Smooth muscle cell (in vitro differentiated cells): ENCODE results near the gene RFX4. TPM values are rescaled to one million over a fixed set of nuclear protein-coding genes. Genes with fewer than 3 reads are reported as not detected.

Experiments used
- DNase-seq: peaks from one replicate; lab custom pipeline; 2025; ENCODE audit not compliant: unreplicated experiment; lab: John Stamatoyannopoulos, UW
- H2AFZ ChIP-seq: fragments of 200-600 bp; sonication (generic); 2 replicates; pipeline ENCODE4 v1.6.0; 2016; ENCODE audit warnings: antibody characterized with exemption, low read depth, mild to moderate bottlenecking
- H3F3A ChIP-seq: fragments of 200-600 bp; sonication (generic); 2 replicates; pipeline ENCODE4 v1.6.0; 2017; ENCODE audit warnings: antibody characterized with exemption, low read depth
- H3K27ac ChIP-seq: fragments of 200-600 bp; sonication (generic); 2 replicates; pipeline ENCODE4 v1.5.1; 2016; ENCODE audit warnings: low read depth, mild to moderate bottlenecking
- H3K27me3 ChIP-seq: fragments of 200-600 bp; sonication (generic); 2 replicates; pipeline ENCODE4 v1.6.1; 2016; ENCODE audit warnings: low read depth, mild to moderate bottlenecking
- H3K36me3 ChIP-seq: fragments of 200-600 bp; sonication (generic); 2 replicates; pipeline ENCODE4 v1.5.1; 2016; ENCODE audit warnings: low read depth
- H3K4me1 ChIP-seq: fragments of 200-600 bp; sonication (generic); 2 replicates; pipeline ENCODE4 v1.5.1; 2016; ENCODE audit warnings: low read depth
- H3K4me2 ChIP-seq: fragments of 200-600 bp; sonication (generic); 2 replicates; pipeline ENCODE4 v1.6.0; 2016; ENCODE audit warnings: mild to moderate bottlenecking
- H3K4me3 ChIP-seq: fragments of 200-600 bp; sonication (generic); 2 replicates; pipeline ENCODE4 v1.5.1; 2016; ENCODE audit warnings: mild to moderate bottlenecking
- H3K79me2 ChIP-seq: fragments of 200-600 bp; sonication (generic); 2 replicates; pipeline ENCODE4 v1.6.0; 2016; ENCODE audit warnings: low read depth, mild to moderate bottlenecking
- H3K9ac ChIP-seq: fragments of 200-600 bp; sonication (generic); 2 replicates; pipeline ENCODE4 v1.6.0; 2016; ENCODE audit warnings: low read depth
- H3K9me3 ChIP-seq: fragments of 200-600 bp; sonication (generic); replicated peaks from 2 replicates; pipeline ENCODE4 v1.5.1; 2016; ENCODE audit warnings: low read depth
- H4K20me1 ChIP-seq: fragments of 200-600 bp; sonication (generic); 2 replicates; pipeline ENCODE4 v1.6.0; 2016; ENCODE audit warnings: low read depth
- WGBS: methylation state at CpG from one replicate; pipeline ENCODE4 v1.1.7; 2016; ENCODE audit warnings: low lambda C conversion rate; 5-methylcytosine and 5-hydroxymethylcytosine counted together
- polyA plus RNA-seq: library from polyadenylated mRNA; unstranded; fragments of >200 nt; fragmentation: Nextera tagmentation; extraction: Ambion mirVana; gene quantifications from 2 replicates; pipeline ENCODE4 v1.2.1, GENCODE V29; 2016
- total RNA-seq: library from RNA; depleted of rRNA; stranded (reverse); fragments of >200 nt; gene quantifications from 2 replicates; pipeline ENCODE4 v1.2.3, GENCODE V29; 2014
- TF ChIP-seq, protein P1 (sequence below): fragments of 200-600 bp; sonication (generic); IDR thresholded peaks from 2 replicates; pipeline ENCODE4 v1.5.1; 2017; ENCODE audit warnings: borderline replicate concordance, mild to moderate bottlenecking, antibody characterized with exemption; ENCODE audit not compliant: insufficient read depth, poor library complexity, severe bottlenecking

The RFX4 gene
- total and polyA plus RNA-seq, 2 experiments from 2014 or later = not detected

DNA sequence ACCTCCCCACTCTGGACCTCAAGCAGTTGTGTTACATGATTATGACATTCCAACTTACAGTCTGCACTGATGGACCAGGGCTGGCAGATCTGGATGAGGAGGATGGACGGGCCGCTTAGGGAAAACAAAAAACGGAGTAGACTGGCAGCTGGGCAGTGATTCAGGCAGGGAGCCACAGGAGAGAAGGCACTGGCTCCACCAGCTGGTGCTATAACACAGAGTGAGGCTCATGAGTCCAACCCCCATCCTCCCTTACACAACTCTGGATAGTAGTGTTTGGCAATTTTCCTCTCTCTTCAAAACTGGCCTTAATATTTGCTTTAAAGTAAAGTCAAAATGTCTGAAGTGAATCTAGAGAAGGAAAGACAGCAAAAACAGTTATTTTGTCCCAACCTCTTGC, 181.9 kb downstream of the RFX4 start:
- H3K27me3 ChIP-seq = no peaks in the 10 kb centered on the region
- H2AFZ ChIP-seq = no peak overlapping the region
- no peaks in the 10 kb centered on the region for H3K36me3 ChIP-seq
- H3K27ac ChIP-seq = no peak overlapping the region
- no peaks in the 10 kb centered on the region for H3F3A ChIP-seq
- no peak overlapping the region for H3K9ac ChIP-seq
- TF ChIP-seq, protein P1, sequence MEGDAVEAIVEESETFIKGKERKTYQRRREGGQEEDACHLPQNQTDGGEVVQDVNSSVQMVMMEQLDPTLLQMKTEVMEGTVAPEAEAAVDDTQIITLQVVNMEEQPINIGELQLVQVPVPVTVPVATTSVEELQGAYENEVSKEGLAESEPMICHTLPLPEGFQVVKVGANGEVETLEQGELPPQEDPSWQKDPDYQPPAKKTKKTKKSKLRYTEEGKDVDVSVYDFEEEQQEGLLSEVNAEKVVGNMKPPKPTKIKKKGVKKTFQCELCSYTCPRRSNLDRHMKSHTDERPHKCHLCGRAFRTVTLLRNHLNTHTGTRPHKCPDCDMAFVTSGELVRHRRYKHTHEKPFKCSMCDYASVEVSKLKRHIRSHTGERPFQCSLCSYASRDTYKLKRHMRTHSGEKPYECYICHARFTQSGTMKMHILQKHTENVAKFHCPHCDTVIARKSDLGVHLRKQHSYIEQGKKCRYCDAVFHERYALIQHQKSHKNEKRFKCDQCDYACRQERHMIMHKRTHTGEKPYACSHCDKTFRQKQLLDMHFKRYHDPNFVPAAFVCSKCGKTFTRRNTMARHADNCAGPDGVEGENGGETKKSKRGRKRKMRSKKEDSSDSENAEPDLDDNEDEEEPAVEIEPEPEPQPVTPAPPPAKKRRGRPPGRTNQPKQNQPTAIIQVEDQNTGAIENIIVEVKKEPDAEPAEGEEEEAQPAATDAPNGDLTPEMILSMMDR = no peak
- H3K4me2 ChIP-seq = no peak overlapping the region
- peaks cover 37% of the 10 kb centered on the region for H3K4me1 ChIP-seq
- no peaks in the 10 kb centered on the region for H4K20me1 ChIP-seq
- H3K79me2 ChIP-seq = no peaks in the 10 kb centered on the region
- H3K9me3 ChIP-seq = no peaks in the 10 kb centered on the region
- DNase-seq = no peak
- WGBS = 85% methylated on average over 3 of the region's 3 CpGs
- no peak overlapping the region for H3K4me3 ChIP-seq

DNA sequence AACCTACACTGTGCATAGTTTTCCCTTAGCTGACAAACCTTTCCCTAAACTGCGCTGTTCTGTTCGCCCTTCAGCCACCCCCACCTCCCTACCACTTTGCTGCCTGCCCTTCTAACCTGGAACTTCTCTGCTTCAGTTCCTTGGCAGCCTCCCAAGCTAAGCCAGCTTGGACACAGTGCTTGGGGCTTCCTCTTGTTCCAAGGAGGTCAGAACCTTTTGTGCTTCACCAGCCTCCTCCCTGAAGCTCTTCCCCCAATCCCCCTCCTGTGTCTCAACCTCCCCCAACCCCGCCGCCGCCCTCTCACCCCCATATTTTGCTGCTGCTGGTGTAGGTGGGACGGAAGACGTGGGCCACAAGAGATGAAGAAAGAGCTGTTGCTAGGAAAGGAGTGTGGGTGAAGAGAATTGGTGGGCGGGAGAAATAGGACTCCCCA, 183.6 kb downstream of the RFX4 start:
- Histone ChIP-seq H3K4me2 (no peak overlapping the region), H3F3A (no peaks in the 10 kb centered on the region), H3K79me2 (no peaks in the 10 kb centered on the region), H3K9me3 (no peaks in the 10 kb centered on the region), H3K9ac (no peak overlapping the region), H2AFZ (no peak overlapping the region), H4K20me1 (no peaks in the 10 kb centered on the region), H3K27me3 (no peaks in the 10 kb centered on the region), H3K36me3 (no peaks in the 10 kb centered on the region), H3K4me1 (peaks cover 39% of the 10 kb centered on the region), H3K27ac (no peak overlapping the region), H3K4me3 (no peak overlapping the region)
- 79% methylated on average over 8 of the region's 8 CpGs for WGBS
- TF ChIP-seq, protein P1 = no peak
- no peak for DNase-seq

DNA sequence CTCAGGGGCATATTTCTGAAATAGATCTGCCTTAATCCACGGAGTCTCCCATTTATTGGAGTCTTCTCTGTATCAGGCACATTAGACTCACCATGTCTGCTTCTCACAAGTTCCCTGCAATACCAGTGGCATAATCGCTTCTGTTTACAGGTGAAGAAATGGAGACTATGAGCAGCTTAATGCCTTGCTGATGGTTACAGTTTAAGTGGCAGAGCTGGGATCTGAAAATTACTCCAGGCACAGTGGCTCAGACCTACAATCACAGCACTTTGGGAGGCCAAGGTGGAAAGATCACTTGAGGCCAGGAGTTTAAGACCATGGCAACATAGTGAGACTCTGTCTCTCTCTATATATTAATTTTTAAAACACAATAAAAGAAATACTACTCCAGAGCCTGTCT, 184.4 kb downstream of the RFX4 start:
- Histone ChIP-seq H4K20me1 (no peaks in the 10 kb centered on the region), H3K4me2 (no peak overlapping the region), H3K9me3 (no peaks in the 10 kb centered on the region), H3K9ac (no peak overlapping the region), H3K36me3 (no peaks in the 10 kb centered on the region), H3K27me3 (no peaks in the 10 kb centered on the region), H2AFZ (no peak overlapping the region), H3F3A (no peaks in the 10 kb centered on the region), H3K27ac (no peak overlapping the region), H3K79me2 (no peaks in the 10 kb centered on the region), H3K4me3 (no peak overlapping the region), H3K4me1 (peaks cover 39% of the 10 kb centered on the region)
- whole genome bisulfite sequencing = 81% methylated on average over 2 of the region's 2 CpGs
- TF ChIP-seq, protein P1 = no peak
- DNase-seq = no peak
